NCI-H460 (cell line): ENCODE data around the gene MSH3. TPM values are rescaled to one million over a fixed set of nuclear protein-coding genes. Genes with fewer than 3 reads are reported as not detected.
"Not testable (repeated sequence)": the region's sequence is repeated elsewhere in the genome, so short reads cannot be mapped to it uniquely, and the experiment has no call there.

Experiments
- DNase-seq: peaks from one replicate; pipeline ENCODE4 v3.0.0-alpha.2; 2016; ENCODE audit warnings: low read depth; ENCODE audit errors: extremely low read depth
- small RNA-seq, 2 experiments: library from RNA; depleted of rRNA; stranded (forward); fragments of <200 nt; gene quantifications; one replicate each; pipeline ENCODE3, GENCODE V24; 2014
- total RNA-seq: library from RNA; depleted of rRNA; stranded (reverse); fragments of >200 nt; shearing (Covaris generic); gene quantifications from 2 replicates; pipeline ENCODE4 v1.2.3, GENCODE V29; 2014; rRNA removed

MSH3 gene
- total RNA-seq, 1 experiment from 2014 or later = 14.6 TPM

GRCh38 chr5:80884086-80884813, 229.8 kb downstream of the MSH3 start:
- no peak for DNase-seq

- no peak for DNase-seq
Observed at GRCh38 chr5:80884929-80885328, 230.5 kb downstream of the MSH3 start.

GRCh38 chr5:80885396-80886000, 231.0 kb downstream of the MSH3 start:
- no peak for DNase-seq

- no peak for DNase-seq
Observed at GRCh38 chr5:80894083-80894482, 239.6 kb downstream of the MSH3 start.

GRCh38 chr5:80895523-80895922, 241.1 kb downstream of the MSH3 start:
- DNase-seq = no peak

GRCh38 chr5:80902624-80903023, 248.2 kb downstream of the MSH3 start:
- DNase-seq = not testable (repeated sequence)

- no peak for DNase-seq
Observed at GRCh38 chr5:80904533-80905187, 250.2 kb downstream of the MSH3 start.

- DNase-seq = no peak
Observed at GRCh38 chr5:80905405-80905804, 251.0 kb downstream of the MSH3 start.

GRCh38 chr5:80912479-80912878, 258.0 kb downstream of the MSH3 start:
- no peak for DNase-seq

GRCh38 chr5:80915716-80916115, 261.3 kb downstream of the MSH3 start:
- no peak for DNase-seq

GRCh38 chr5:80916676-80917075, 262.2 kb downstream of the MSH3 start:
- DNase-seq = no peak

- no peak for DNase-seq
Observed at GRCh38 chr5:80917631-80918030, 263.2 kb downstream of the MSH3 start.

GRCh38 chr5:80919678-80920196, 265.3 kb downstream of the MSH3 start:
- DNase-seq = no peak

- no peak for DNase-seq
Observed at GRCh38 chr5:80920333-80920732, 265.9 kb downstream of the MSH3 start.

GRCh38 chr5:80921026-80921425, 266.6 kb downstream of the MSH3 start:
- DNase-seq = no peak

- DNase-seq = no peak
Observed at GRCh38 chr5:80925931-80926330, 271.5 kb downstream of the MSH3 start.

Small RNA genes within 50 kb of the gene (small RNA-seq; reads per million reads assigned to genes)
- gene MTRNR2L2 = 0 reads per million in 2 experiments

Other genes with a start within 250 kb of the MSH3 start
- 23.6 and 32.8 TPM in 2 replicates for gene ZFYVE16, start 246.6 kb upstream of the MSH3 start, total RNA-seq
- 2.3 TPM in 2 replicates for gene FAM151B, start 166.6 kb upstream of the MSH3 start, total RNA-seq
- gene ANKRD34B, start 84.4 kb upstream of the MSH3 start, total RNA-seq = not detected in 2 replicates
- gene DHFR, start 331 bp downstream of the MSH3 start, total RNA-seq = 19.5 and 23.0 TPM in 2 replicates